Osteocyte (in vitro differentiated cells): ENCODE data around the gene SH3GL2. TPM values are rescaled to one million over a fixed set of nuclear protein-coding genes. Genes with fewer than 3 reads are reported as not detected.

Source experiments
- DNase-seq: peaks from one replicate; pipeline ENCODE4 v3.0.0; 2021; ENCODE audit warnings: mixed read lengths; ENCODE audit not compliant: unreplicated experiment; ENCODE audit errors: extremely low spot score
- H3K27ac Mint-ChIP-seq: one replicate; pipeline ENCODE4 v1.8.0; 2021; ENCODE audit warnings: mild to moderate bottlenecking, mixed read lengths; ENCODE audit not compliant: unreplicated experiment
- H3K27me3 Mint-ChIP-seq: one replicate; pipeline ENCODE4 v1.8.0; 2021; ENCODE audit warnings: mixed read lengths; ENCODE audit not compliant: unreplicated experiment
- H3K36me3 Mint-ChIP-seq: one replicate; pipeline ENCODE4 v1.8.0; 2021; ENCODE audit warnings: mixed read lengths; ENCODE audit not compliant: unreplicated experiment
- H3K4me1 Mint-ChIP-seq: one replicate; pipeline ENCODE4 v1.8.0; 2021; ENCODE audit warnings: mixed read lengths; ENCODE audit not compliant: unreplicated experiment
- H3K4me3 Mint-ChIP-seq: one replicate; pipeline ENCODE4 v1.8.0; 2021; ENCODE audit warnings: mild to moderate bottlenecking, moderate library complexity, mixed read lengths; ENCODE audit not compliant: unreplicated experiment
- H3K9me3 Mint-ChIP-seq: one replicate; pipeline ENCODE4 v1.8.0; 2021; ENCODE audit warnings: mixed read lengths; ENCODE audit not compliant: unreplicated experiment
- total RNA-seq: library from RNA; stranded (reverse); gene quantifications from 2 replicates; pipeline ENCODE4 v1.2.1, GENCODE V29; 2021
- TF ChIP-seq, protein P1 (sequence below): fragments of 200-600 bp; sonication (generic); IDR thresholded peaks from 2 replicates; pipeline ENCODE4 v1.5.0; 2021; ENCODE audit warnings: antibody characterized with exemption, mild to moderate bottlenecking, moderate library complexity

The SH3GL2 gene
- total RNA-seq, 1 donor from 2014 or later: 0.16 TPM

DNA sequence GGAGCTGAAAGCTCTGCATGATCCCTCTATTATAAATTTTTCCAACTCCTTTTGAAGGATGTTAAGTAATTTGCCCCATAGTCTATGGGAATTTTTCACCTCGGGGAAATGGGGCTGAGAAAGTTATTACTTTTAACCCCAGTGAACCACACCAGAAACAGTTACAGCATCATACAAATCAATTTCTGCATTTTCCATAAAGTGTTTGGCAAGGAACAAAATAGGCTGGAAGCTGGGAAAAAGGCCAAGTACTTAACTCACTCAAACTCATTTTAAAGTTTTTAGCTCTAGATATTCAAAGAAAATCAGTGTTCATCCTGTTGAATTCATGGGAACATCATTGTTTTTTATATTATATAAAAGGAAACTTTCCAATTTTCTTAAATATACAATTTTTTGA is 160.9 kb downstream of the SH3GL2 start:
- Mint-ChIP-seq H3K9me3 (no peaks in the 10 kb centered on the region), H3K4me1 (no peaks in the 10 kb centered on the region), H3K27ac (no peak overlapping the region), H3K27me3 (peaks cover 5% of the 10 kb centered on the region), H3K4me3 (no peak overlapping the region), H3K36me3 (no peaks in the 10 kb centered on the region)
- no peak for DNase-seq
- TF ChIP-seq, protein P1, sequence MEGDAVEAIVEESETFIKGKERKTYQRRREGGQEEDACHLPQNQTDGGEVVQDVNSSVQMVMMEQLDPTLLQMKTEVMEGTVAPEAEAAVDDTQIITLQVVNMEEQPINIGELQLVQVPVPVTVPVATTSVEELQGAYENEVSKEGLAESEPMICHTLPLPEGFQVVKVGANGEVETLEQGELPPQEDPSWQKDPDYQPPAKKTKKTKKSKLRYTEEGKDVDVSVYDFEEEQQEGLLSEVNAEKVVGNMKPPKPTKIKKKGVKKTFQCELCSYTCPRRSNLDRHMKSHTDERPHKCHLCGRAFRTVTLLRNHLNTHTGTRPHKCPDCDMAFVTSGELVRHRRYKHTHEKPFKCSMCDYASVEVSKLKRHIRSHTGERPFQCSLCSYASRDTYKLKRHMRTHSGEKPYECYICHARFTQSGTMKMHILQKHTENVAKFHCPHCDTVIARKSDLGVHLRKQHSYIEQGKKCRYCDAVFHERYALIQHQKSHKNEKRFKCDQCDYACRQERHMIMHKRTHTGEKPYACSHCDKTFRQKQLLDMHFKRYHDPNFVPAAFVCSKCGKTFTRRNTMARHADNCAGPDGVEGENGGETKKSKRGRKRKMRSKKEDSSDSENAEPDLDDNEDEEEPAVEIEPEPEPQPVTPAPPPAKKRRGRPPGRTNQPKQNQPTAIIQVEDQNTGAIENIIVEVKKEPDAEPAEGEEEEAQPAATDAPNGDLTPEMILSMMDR: no peak

DNA sequence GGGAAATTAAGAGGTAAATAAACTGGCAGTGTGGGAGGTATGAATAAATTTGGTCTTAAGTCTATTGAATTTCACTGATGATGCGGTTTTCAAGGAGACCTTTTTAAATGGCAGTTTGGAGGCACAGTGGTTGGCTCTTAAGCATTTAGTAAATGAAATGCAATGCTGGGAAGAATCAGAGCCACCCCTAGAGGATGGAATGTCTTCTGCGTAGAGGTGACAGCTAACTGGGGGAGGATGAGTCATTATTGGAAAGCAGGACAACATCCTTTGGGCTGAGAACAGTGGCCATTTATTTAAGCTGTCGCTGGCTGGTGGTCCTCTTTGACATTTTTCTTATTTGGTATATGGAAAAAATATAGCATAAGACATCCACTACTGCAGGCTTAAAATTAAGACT is 163.2 kb downstream of the SH3GL2 start:
- no peaks in the 10 kb centered on the region for H3K36me3 Mint-ChIP-seq
- H3K4me1 Mint-ChIP-seq: no peaks in the 10 kb centered on the region
- no peak overlapping the region for H3K27ac Mint-ChIP-seq
- no peak for DNase-seq
- H3K27me3 Mint-ChIP-seq: peaks cover 5% of the 10 kb centered on the region
- TF ChIP-seq, protein P1: peak; percentile 17
- no peak overlapping the region for H3K4me3 Mint-ChIP-seq
- H3K9me3 Mint-ChIP-seq: no peaks in the 10 kb centered on the region

DNA sequence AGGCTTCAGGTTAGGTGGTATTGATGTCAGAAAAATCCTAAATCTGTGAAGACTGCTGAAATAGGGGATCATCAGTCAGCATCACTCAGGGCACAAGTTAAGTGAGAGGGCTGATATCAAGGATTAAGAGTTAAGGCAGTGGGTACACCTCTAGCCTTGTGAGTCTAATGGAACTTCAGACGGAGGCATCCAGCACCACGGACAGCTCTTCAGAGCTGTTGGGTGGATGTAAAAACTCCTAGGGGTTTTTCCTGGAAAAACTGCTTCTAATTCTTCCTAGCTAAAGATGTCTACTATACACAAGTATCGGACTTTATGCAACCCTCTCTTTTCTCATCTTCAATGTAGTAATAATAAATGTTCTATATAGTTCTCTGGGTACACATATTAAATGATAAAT is 165.9 kb downstream of the SH3GL2 start:
- DNase-seq: no peak
- H3K4me1 Mint-ChIP-seq: no peaks in the 10 kb centered on the region
- peaks cover 8% of the 10 kb centered on the region for H3K27me3 Mint-ChIP-seq
- H3K9me3 Mint-ChIP-seq: no peaks in the 10 kb centered on the region
- TF ChIP-seq, protein P1: no peak
- H3K4me3 Mint-ChIP-seq: no peak overlapping the region
- H3K36me3 Mint-ChIP-seq: no peaks in the 10 kb centered on the region
- no peak overlapping the region for H3K27ac Mint-ChIP-seq

DNA sequence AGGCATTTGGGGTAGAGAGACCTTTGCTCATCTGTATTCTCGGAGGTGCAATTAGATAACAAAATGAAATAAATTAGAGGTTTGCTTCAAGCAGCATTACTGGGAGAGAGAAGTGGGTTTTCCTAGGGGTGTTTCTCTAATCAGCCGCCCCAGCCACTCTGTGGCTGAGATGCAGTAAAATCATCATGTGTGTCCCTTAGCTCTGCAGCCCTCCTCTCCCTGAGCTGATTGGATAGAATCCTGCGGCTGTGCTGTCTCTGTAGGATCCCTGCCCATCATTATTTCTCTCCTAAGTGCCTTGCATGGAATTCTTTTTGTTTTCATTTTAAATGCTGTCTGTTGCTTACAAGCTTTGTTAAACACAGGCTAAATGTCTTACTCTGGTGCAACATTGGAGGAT is 171.4 kb downstream of the SH3GL2 start:
- Mint-ChIP-seq H3K36me3 (no peaks in the 10 kb centered on the region), H3K4me1 (no peaks in the 10 kb centered on the region), H3K9me3 (peaks cover 8% of the 10 kb centered on the region), H3K27ac (no peak overlapping the region), H3K4me3 (no peak overlapping the region), H3K27me3 (peaks cover 13% of the 10 kb centered on the region)
- DNase-seq: no peak
- TF ChIP-seq, protein P1: no peak

DNA sequence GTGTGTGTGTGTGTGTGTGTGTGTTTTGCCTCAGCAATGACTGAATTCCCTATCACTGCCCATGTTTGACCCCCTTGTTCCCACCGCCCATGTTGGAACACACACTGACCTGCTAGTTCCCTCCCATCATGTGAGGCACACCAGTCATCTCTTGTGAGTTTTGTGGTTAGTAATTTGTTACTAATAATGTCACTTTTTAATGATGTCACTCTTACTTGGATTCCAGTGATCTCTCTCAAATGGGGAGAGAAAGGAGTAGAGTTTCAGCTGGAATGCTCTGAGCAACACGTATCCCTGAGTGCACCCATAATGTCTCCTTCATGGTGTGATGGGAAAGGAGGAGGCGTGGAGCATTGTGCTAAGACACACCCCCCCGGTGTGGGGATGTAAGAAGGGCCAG is 172.6 kb downstream of the SH3GL2 start:
- TF ChIP-seq, protein P1: no peak
- Mint-ChIP-seq H3K9me3 (peaks cover 8% of the 10 kb centered on the region), H3K4me3 (no peak overlapping the region), H3K27ac (no peak overlapping the region), H3K4me1 (no peaks in the 10 kb centered on the region), H3K36me3 (no peaks in the 10 kb centered on the region), H3K27me3 (peaks cover 13% of the 10 kb centered on the region)
- no peak for DNase-seq
